GM12873 (cell line): ENCODE data around the gene SLC2A4.

Source experiments
- CTCF ChIP-seq: IDR thresholded peaks from 2 replicates; pipeline ENCODE4 v1.5.1; 2012; ENCODE audit warnings: low read depth, mild to moderate bottlenecking, moderate library complexity, low read length, control low read depth; ENCODE audit not compliant: insufficient read depth; ENCODE audit errors: missing control alignments

Gene SLC2A4

GRCh38 chr17:7292729-7293128 lies 11.2 kb downstream of the SLC2A4 start:
- TF ChIP-seq CTCF: no peak

- TF ChIP-seq CTCF: no peak
Measured at GRCh38 chr17:7293159-7293558, 11.6 kb downstream of the SLC2A4 start.

- no peak for TF ChIP-seq CTCF
Measured at GRCh38 chr17:7293816-7294613, 12.5 kb downstream of the SLC2A4 start.

GRCh38 chr17:7294614-7295153 lies 13.2 kb downstream of the SLC2A4 start, which contains the start of gene YBX2:
TSS of gene YBX2 (minus strand) at chr17:7294639. CDS start at chr17:7294500, 139 bp downstream.
- TF ChIP-seq CTCF: no peak

GRCh38 chr17:7295230-7296180 lies 14.0 kb downstream of the SLC2A4 start:
- TF ChIP-seq CTCF: no peak

GRCh38 chr17:7296189-7296861 lies 14.8 kb downstream of the SLC2A4 start:
- TF ChIP-seq CTCF: peak; percentile 82
